Measurements from ENCODE around the gene MRPL50.

The MRPL50 gene

GRCh38 chr9:101398068-101398929, at the start of gene MRPL50, which contains the start of gene ZNF189:
Gene MRPL50 (minus strand): TSS chr9:101398618. CDS start chr9:101398592, 26 bp downstream.
Gene ZNF189 (plus strand): TSS chr9:101398851. CDS start chr9:101399157, 306 bp downstream.
- DNase-seq, result peak; percentile 99

- no peak for DNase-seq
Observed at GRCh38 chr9:101446732-101447131, 48.3 kb upstream of the MRPL50 start.

- DNase-seq, result peak; percentile 34
Observed at GRCh38 chr9:101445353-101446029, 47.1 kb upstream of the MRPL50 start.

- no peak for DNase-seq
Observed at GRCh38 chr9:101443364-101443771, 45.0 kb upstream of the MRPL50 start.

- no peak for DNase-seq
Observed at GRCh38 chr9:101442736-101443135, 44.3 kb upstream of the MRPL50 start.

GRCh38 chr9:101442318-101442717, 43.9 kb upstream of the MRPL50 start:
- DNase-seq, result no peak

GRCh38 chr9:101440714-101441230, 42.4 kb upstream of the MRPL50 start:
- DNase-seq, result no peak

- no peak for DNase-seq
Observed at GRCh38 chr9:101438523-101438922, 40.1 kb upstream of the MRPL50 start.

- no peak for DNase-seq
Observed at GRCh38 chr9:101437806-101438232, 39.4 kb upstream of the MRPL50 start.

- no peak for DNase-seq
Observed at GRCh38 chr9:101435601-101436079, 37.2 kb upstream of the MRPL50 start, which contains the start of gene ALDOB. Gene ALDOB (minus strand): TSS chr9:101435774. CDS start chr9:101430887, 4,887 bp downstream.

- no peak for DNase-seq
Observed at GRCh38 chr9:101434998-101435397, 36.6 kb upstream of the MRPL50 start.

GRCh38 chr9:101433229-101433628, 34.8 kb upstream of the MRPL50 start:
- DNase-seq, result no peak

- DNase-seq, result no peak
Observed at GRCh38 chr9:101432740-101433139, 34.3 kb upstream of the MRPL50 start.

- no peak for DNase-seq
Observed at GRCh38 chr9:101432171-101432570, 33.8 kb upstream of the MRPL50 start.

GRCh38 chr9:101429736-101430135, 31.3 kb upstream of the MRPL50 start:
- no peak for DNase-seq

GRCh38 chr9:101428909-101429308, 30.5 kb upstream of the MRPL50 start:
- no peak for DNase-seq

GRCh38 chr9:101427957-101428655, 29.7 kb upstream of the MRPL50 start:
- DNase-seq, result no peak

- DNase-seq, result no peak
Observed at GRCh38 chr9:101427358-101427757, 28.9 kb upstream of the MRPL50 start.

- no peak for DNase-seq
Observed at GRCh38 chr9:101421653-101422065, 23.2 kb upstream of the MRPL50 start.

GRCh38 chr9:101419863-101420262, 21.4 kb upstream of the MRPL50 start:
- no peak for DNase-seq

GRCh38 chr9:101418518-101419430, 20.4 kb upstream of the MRPL50 start:
- DNase-seq, result no peak

GRCh38 chr9:101417977-101418376, 19.6 kb upstream of the MRPL50 start:
- DNase-seq, result no peak

Data from EL (cell line).